GM21529 (cell line): ENCODE data around the gene BOLA1.
"Not testable (repeated sequence)": the region's sequence is repeated elsewhere in the genome, so short reads cannot be mapped to it uniquely, and the experiment has no call there.

Experiments used
- ATAC-seq: cut with Tn5 transposase; IDR thresholded peaks from one replicate; pipeline ENCODE4 v1.9.1; 2021; ENCODE audit not compliant: unreplicated experiment

The BOLA1 gene

GRCh38 chr1:149899460-149900284 lies at the start of gene BOLA1:
BOLA1 (plus strand) TSS chr1:149899568; CDS start chr1:149900060, 492 bp downstream.
- peak; percentile 98 for ATAC-seq

- ATAC-seq: no peak
Measured at GRCh38 chr1:149849947-149850360, 49.4 kb upstream of the BOLA1 start.

GRCh38 chr1:149850732-149851345 lies 48.5 kb upstream of the BOLA1 start:
- ATAC-seq: peak; percentile 62

- ATAC-seq: peak; percentile 36
Measured at GRCh38 chr1:149851585-149852213, 47.7 kb upstream of the BOLA1 start.

GRCh38 chr1:149852263-149852662 lies 47.1 kb upstream of the BOLA1 start:
- peak; percentile 23 for ATAC-seq

- peak; percentile 3 for ATAC-seq
Measured at GRCh38 chr1:149860271-149860670, 39.1 kb upstream of the BOLA1 start.

- ATAC-seq: peak; percentile 60
Measured at GRCh38 chr1:149860684-149861496, 38.5 kb upstream of the BOLA1 start.

GRCh38 chr1:149861497-149862054 lies 37.8 kb upstream of the BOLA1 start:
- peak; percentile 7 for ATAC-seq

- not testable (repeated sequence) for ATAC-seq
Measured at GRCh38 chr1:149866887-149867286, 32.5 kb upstream of the BOLA1 start.

- ATAC-seq: not testable (repeated sequence)
Measured at GRCh38 chr1:149873060-149873459, 26.3 kb upstream of the BOLA1 start.

- ATAC-seq: no peak
Measured at GRCh38 chr1:149877211-149877946, 22.0 kb upstream of the BOLA1 start.

- no peak for ATAC-seq
Measured at GRCh38 chr1:149879556-149879955, 19.8 kb upstream of the BOLA1 start.

- ATAC-seq: no peak
Measured at GRCh38 chr1:149881876-149882275, 17.5 kb upstream of the BOLA1 start.

- ATAC-seq: no peak
Measured at GRCh38 chr1:149883598-149884247, 15.6 kb upstream of the BOLA1 start.

GRCh38 chr1:149884433-149885338 lies 14.7 kb upstream of the BOLA1 start:
- ATAC-seq: no peak

GRCh38 chr1:149885339-149886120 lies 13.8 kb upstream of the BOLA1 start:
- ATAC-seq: no peak

GRCh38 chr1:149886121-149886395 lies 13.3 kb upstream of the BOLA1 start:
- not testable (repeated sequence) for ATAC-seq
